Caco-2 (cell line): ENCODE data around the gene USP38. TPM values are rescaled to one million over a fixed set of nuclear protein-coding genes. Genes with fewer than 3 reads are reported as not detected.

Experiments used
- BruUV-seq: library from RNA; stranded (reverse); fragments of 400-500 nt; replicated peaks from 2 replicates; lab custom pipeline; 2021; lab: Mats Ljungman, UMichigan
- CTCF ChIA-PET: fragments of 300-600 bp; sonication (Branson Sonifier 250); formaldehyde crosslinking; loops from one replicate; lab custom pipeline; 2022; ENCODE audit warnings: antibody characterized with exemption; lab: Charles Lee
- POLR2A ChIA-PET: fragments of 300-600 bp; sonication (Branson Sonifier 250); formaldehyde crosslinking; loops from one replicate; lab custom pipeline; 2022; ENCODE audit warnings: antibody characterized with exemption; lab: Charles Lee
- DNase-seq, 2 experiments: peaks; one replicate each; pipeline versions ENCODE4 v3.0.0 to v3.0.0-alpha.2; 2020 to 2022
- H3K27me3 ChIP-seq: replicated peaks from 2 replicates; pipeline ENCODE4 v1.6.0; 2011; ENCODE audit warnings: low read length; ENCODE audit not compliant: control insufficient read depth, insufficient read depth
- H3K36me3 ChIP-seq: 2 replicates; pipeline ENCODE4 v1.5.1; 2011; ENCODE audit warnings: low read length; ENCODE audit not compliant: control insufficient read depth, insufficient read depth
- H3K4me1 ChIP-seq: fragments of 250-450 bp; sonication (Bioruptor Pico); 2 replicates; pipeline ENCODE4 v1.5.1; 2020; ENCODE audit warnings: mild to moderate bottlenecking
- H3K4me3 ChIP-seq: 2 replicates; pipeline ENCODE4 v1.5.1; 2011; ENCODE audit warnings: low read depth, mild to moderate bottlenecking, control low read depth, low read length
- H3K9me3 ChIP-seq: fragments of 250-450 bp; sonication (Bioruptor Pico); 2 replicates; pipeline ENCODE4 v1.5.1; 2020; ENCODE audit warnings: mild to moderate bottlenecking, moderate library complexity
- H3K27ac Mint-ChIP-seq: one replicate; pipeline ENCODE4 v1.8.0; 2022; ENCODE audit warnings: mixed read lengths; ENCODE audit not compliant: unreplicated experiment
- H3K27me3 Mint-ChIP-seq: one replicate; pipeline ENCODE4 v1.8.0; 2022; ENCODE audit warnings: mixed read lengths; ENCODE audit not compliant: insufficient read depth, unreplicated experiment
- H3K36me3 Mint-ChIP-seq: one replicate; pipeline ENCODE4 v1.8.0; 2022; ENCODE audit warnings: mild to moderate bottlenecking, mixed read lengths; ENCODE audit not compliant: insufficient read depth, unreplicated experiment
- H3K4me1 Mint-ChIP-seq: one replicate; pipeline ENCODE4 v1.8.0; 2022; ENCODE audit warnings: low read depth, mixed read lengths; ENCODE audit not compliant: unreplicated experiment
- H3K4me3 Mint-ChIP-seq: one replicate; pipeline ENCODE4 v1.8.0; 2022; ENCODE audit warnings: mild to moderate bottlenecking, moderate library complexity, mixed read lengths; ENCODE audit not compliant: unreplicated experiment
- H3K9me3 Mint-ChIP-seq: one replicate; pipeline ENCODE4 v1.8.0; 2022; ENCODE audit warnings: mixed read lengths; ENCODE audit not compliant: unreplicated experiment
- CTCF ChIP-seq, 2 experiments: fragments of 200-600 bp in 1 of 2; IDR thresholded peaks; 1 replicate in 1 of 2; 2 replicates in 1 of 2; pipeline versions ENCODE4 v1.5.1 to v1.8.0; 2011 to 2022; ENCODE audit warnings: antibody characterized with exemption in 1 of 2, control low read depth in 1 of 2, inconsistent platforms in 1 of 2, low read depth in 1 of 2, low read length in 1 of 2, mild to moderate bottlenecking in 1 of 2, moderate library complexity in 1 of 2; ENCODE audit not compliant: insufficient read depth in 1 of 2, severe bottlenecking in 1 of 2, unreplicated experiment in 1 of 2
- intact Hi-C: fragments of 100-400 bp; cut with micrococcal nuclease; formaldehyde crosslinking; loops from one replicate; pipeline ENCODE4 v1.10.0; 2022; ENCODE audit not compliant: unreplicated experiment
- total RNA-seq: library from RNA; stranded (reverse); gene quantifications from 2 replicates; pipeline ENCODE4 v1.2.3, GENCODE V29; 2022

Gene USP38
- total RNA-seq, 1 experiment from 2014 or later: 19.8 TPM

DNA sequence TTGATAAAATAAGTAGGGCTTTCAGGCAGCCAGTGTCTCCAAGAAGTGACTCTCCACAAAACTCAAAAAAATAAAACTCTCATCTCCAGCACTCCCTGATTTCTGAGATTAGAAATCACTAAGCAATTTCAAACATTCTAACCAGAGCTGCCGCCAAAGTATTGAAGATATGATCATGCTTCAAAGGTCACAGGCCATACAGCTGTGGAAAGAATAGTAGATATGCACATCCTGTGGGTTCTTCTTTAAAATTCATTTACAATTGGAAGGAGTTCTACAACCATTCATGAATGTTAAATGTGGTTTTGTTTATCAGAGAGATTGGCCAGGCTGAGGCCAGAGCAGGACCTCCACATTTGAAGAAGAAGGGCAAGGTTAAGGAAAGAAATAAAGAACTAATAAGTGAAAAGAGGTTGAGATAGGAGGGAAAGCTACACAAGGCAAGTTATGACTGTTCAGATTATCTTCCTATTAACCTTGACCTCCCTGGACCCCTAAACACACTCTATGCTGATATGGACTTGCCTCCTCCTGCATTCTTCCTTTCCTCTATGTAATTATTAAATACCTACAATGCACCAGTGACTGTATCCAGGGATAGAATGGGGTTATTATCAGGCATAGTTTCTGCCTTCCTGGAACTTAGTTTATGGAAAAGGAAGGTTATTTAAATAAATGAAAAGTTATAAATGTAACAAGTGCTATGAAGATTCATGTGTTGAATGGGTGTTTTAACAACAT, 56.4 kb downstream of the USP38 start:
- ChIA-PET POLR2A (no interaction called here), CTCF (no interaction called here)
- no peaks in the 10 kb centered on the region for H3K36me3 Mint-ChIP-seq
- H3K4me1 Mint-ChIP-seq: peaks cover 14% of the 10 kb centered on the region
- H3K27ac Mint-ChIP-seq: no peak overlapping the region
- H3K9me3 ChIP-seq: peaks cover 10% of the 10 kb centered on the region
- H3K27me3 ChIP-seq: no peaks in the 10 kb centered on the region
- BruUV-seq: no TSS peak
- no peak overlapping the region for H3K4me3 Mint-ChIP-seq
- intact Hi-C loops: no loop called here
- no peak overlapping the region for H3K4me3 ChIP-seq
- H3K4me1 ChIP-seq: no peaks in the 10 kb centered on the region; the same call in 1 of the 2 replicates
- H3K27me3 Mint-ChIP-seq: no peaks in the 10 kb centered on the region
- no peak for DNase-seq
- no peaks in the 10 kb centered on the region for H3K36me3 ChIP-seq
- TF ChIP-seq CTCF (IDR thresholded peaks at IDR 0.05; ENCODE audit: insufficient read depth in 1 of 2, low read depth in 1 of 2, low read length in 1 of 2, severe bottlenecking in 1 of 2, unreplicated experiment in 1 of 2): no peak
- peaks cover 20% of the 10 kb centered on the region for H3K9me3 Mint-ChIP-seq

DNA sequence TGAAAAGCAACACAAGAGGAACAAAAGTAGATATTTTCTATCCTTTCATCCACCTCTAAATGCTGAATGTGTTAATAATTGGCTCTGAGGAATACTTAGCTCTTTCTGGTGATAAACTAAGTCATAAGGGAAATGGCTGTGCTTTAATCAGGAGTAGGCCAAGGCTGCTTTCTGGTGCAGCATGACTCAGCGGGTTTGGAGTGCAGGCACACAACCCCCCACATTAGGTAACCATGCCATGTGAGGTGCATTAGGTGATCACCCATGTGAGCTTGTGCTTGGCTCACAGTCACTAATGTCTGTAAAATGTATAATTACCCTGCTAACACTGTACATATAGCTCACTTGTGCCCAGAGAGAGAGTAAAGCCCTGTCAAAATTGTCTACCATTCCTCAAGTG, 57.2 kb downstream of the USP38 start:
- CTCF ChIA-PET: no interaction called here
- H3K27ac Mint-ChIP-seq: no peak overlapping the region
- DNase-seq: peak in 1 of 2 experiments; percentile 35
- no peak for TF ChIP-seq CTCF (IDR thresholded peaks at IDR 0.05; ENCODE audit: insufficient read depth in 1 of 2, low read depth in 1 of 2, low read length in 1 of 2, severe bottlenecking in 1 of 2, unreplicated experiment in 1 of 2)
- Histone ChIP-seq H3K4me3 (no peak overlapping the region), H3K4me1 (no peaks in the 10 kb centered on the region; the same call in 1 of the 2 replicates), H3K9me3 (peaks cover 10% of the 10 kb centered on the region), H3K36me3 (no peaks in the 10 kb centered on the region), H3K27me3 (no peaks in the 10 kb centered on the region)
- no peak overlapping the region for H3K4me3 Mint-ChIP-seq
- POLR2A ChIA-PET: no interaction called here
- H3K27me3 Mint-ChIP-seq: no peaks in the 10 kb centered on the region
- intact Hi-C loops: no loop called here
- H3K4me1 Mint-ChIP-seq: peaks cover 14% of the 10 kb centered on the region
- H3K9me3 Mint-ChIP-seq: peaks cover 20% of the 10 kb centered on the region
- no peaks in the 10 kb centered on the region for H3K36me3 Mint-ChIP-seq
- no TSS peak for BruUV-seq

- H3K4me1 Mint-ChIP-seq: peaks cover 14% of the 10 kb centered on the region
- ChIA-PET CTCF (no interaction called here), POLR2A (no interaction called here)
- intact Hi-C loops: no loop called here
- no peak for TF ChIP-seq CTCF (IDR thresholded peaks at IDR 0.05; ENCODE audit: insufficient read depth in 1 of 2, low read depth in 1 of 2, low read length in 1 of 2, severe bottlenecking in 1 of 2, unreplicated experiment in 1 of 2)
- H3K4me3 Mint-ChIP-seq: no peak overlapping the region
- H3K4me3 ChIP-seq: no peak overlapping the region
- DNase-seq: no peak
- no peaks in the 10 kb centered on the region for H3K36me3 Mint-ChIP-seq
- peaks cover 20% of the 10 kb centered on the region for H3K9me3 Mint-ChIP-seq
- H3K27me3 Mint-ChIP-seq: no peaks in the 10 kb centered on the region
- H3K27me3 ChIP-seq: no peaks in the 10 kb centered on the region
- H3K9me3 ChIP-seq: peaks cover 10% of the 10 kb centered on the region
- BruUV-seq: no TSS peak
- no peaks in the 10 kb centered on the region; the same call in 1 of the 2 replicates for H3K4me1 ChIP-seq
- no peak overlapping the region for H3K27ac Mint-ChIP-seq
- no peaks in the 10 kb centered on the region for H3K36me3 ChIP-seq
Observed at GRCh38 chr4:143243041-143243440, 58.3 kb downstream of the USP38 start.
